Mesendoderm (in vitro differentiated cells): Measurements from ENCODE around the gene GPR34.

ENCODE experiments used
- DNase-seq: peaks from one replicate; pipeline ENCODE4 v3.0.0; 2013
- H2AK5ac ChIP-seq: 2 replicates; pipeline ENCODE4 v1.6.1; 2013; ENCODE audit warnings: low read length, inconsistent platforms
- H2BK120ac ChIP-seq: 2 replicates; pipeline ENCODE4 v1.6.1; 2013; ENCODE audit warnings: low read depth, mild to moderate bottlenecking, low read length, moderate library complexity, mixed read lengths
- H2BK15ac ChIP-seq: replicated peaks from 2 replicates; pipeline ENCODE4 v1.6.1; 2013; ENCODE audit warnings: low read depth, mild to moderate bottlenecking, moderate library complexity
- H2BK5ac ChIP-seq: 2 replicates; pipeline ENCODE4 v1.6.1; 2013; ENCODE audit warnings: low read length, inconsistent platforms
- H3K18ac ChIP-seq: 2 replicates; pipeline ENCODE4 v1.6.1; 2013; ENCODE audit warnings: mild to moderate bottlenecking, low read length, mixed read lengths
- H3K23ac ChIP-seq: one replicate; pipeline ENCODE4 v1.6.1; 2013; ENCODE audit warnings: low read length
- H3K27ac ChIP-seq: 2 replicates; pipeline ENCODE4 v1.5.1; 2013; ENCODE audit warnings: low read depth, mild to moderate bottlenecking, inconsistent platforms, low read length, moderate library complexity
- H3K27me3 ChIP-seq: 2 replicates; pipeline ENCODE4 v1.6.1; 2013; ENCODE audit warnings: low read length, control low read depth, mild to moderate bottlenecking, inconsistent platforms; ENCODE audit not compliant: insufficient read depth, poor library complexity
- H3K36me3 ChIP-seq: 2 replicates; pipeline ENCODE4 v1.6.1; 2013; ENCODE audit warnings: low read length, inconsistent platforms; ENCODE audit not compliant: control insufficient read depth, insufficient read depth
- H3K4ac ChIP-seq: one replicate; pipeline ENCODE4 v1.6.1; 2013; ENCODE audit warnings: low read depth, mild to moderate bottlenecking, low read length, moderate library complexity
- H3K4me1 ChIP-seq: 2 replicates; pipeline ENCODE4 v1.6.1; 2013; ENCODE audit warnings: low read depth, low read length, inconsistent platforms; ENCODE audit not compliant: control insufficient read depth
- H3K4me2 ChIP-seq: 2 replicates; pipeline ENCODE4 v1.6.1; 2013; ENCODE audit warnings: low read length
- H3K4me3 ChIP-seq: 2 replicates; pipeline ENCODE4 v1.5.1; 2013; ENCODE audit warnings: mild to moderate bottlenecking, low read length
- H3K56ac ChIP-seq: one replicate; pipeline ENCODE4 v1.6.1; 2013; ENCODE audit warnings: low read length
- H3K79me1 ChIP-seq: 2 replicates; pipeline ENCODE4 v1.6.1; 2013; ENCODE audit warnings: low read length, inconsistent platforms
- H3K79me2 ChIP-seq: 2 replicates; pipeline ENCODE4 v1.6.1; 2013; ENCODE audit warnings: mild to moderate bottlenecking, low read length; ENCODE audit not compliant: control insufficient read depth, insufficient read depth
- H3K9ac ChIP-seq: 2 replicates; pipeline ENCODE4 v1.6.1; 2013; ENCODE audit warnings: low read length, inconsistent platforms
- H4K5ac ChIP-seq: one replicate; pipeline ENCODE4 v1.6.1; 2013; ENCODE audit warnings: low read length
- H4K8ac ChIP-seq: one replicate; pipeline ENCODE4 v1.6.1; 2013; ENCODE audit warnings: low read depth, mild to moderate bottlenecking, control low read depth, low read length, moderate library complexity
- WGBS: extraction: QIAGEN DNeasy Blood & Tissue Kit; methylation state at CpG from one replicate; pipeline ENCODE4 v1.1.7; 2013; ENCODE audit warnings: low lambda C conversion rate, missing lambda C conversion rate; ENCODE audit not compliant: insufficient coverage; ENCODE audit errors: extremely low coverage; 5-methylcytosine and 5-hydroxymethylcytosine counted together

GPR34 gene

GRCh38 chrX:41732260-41732659, 43.5 kb downstream of the GPR34 start:
- no peak overlapping the region for H3K4ac ChIP-seq
- H4K5ac ChIP-seq: no peak overlapping the region
- DNase-seq: no peak
- H3K23ac ChIP-seq: no peak overlapping the region
- no peaks in the 10 kb centered on the region for H3K79me1 ChIP-seq
- H3K27me3 ChIP-seq: no peaks in the 10 kb centered on the region
- no peak overlapping the region for H3K4me3 ChIP-seq
- H3K18ac ChIP-seq: no peak overlapping the region
- H3K4me2 ChIP-seq: no peak overlapping the region
- no peak overlapping the region for H4K8ac ChIP-seq
- H3K36me3 ChIP-seq: no peaks in the 10 kb centered on the region
- H3K9ac ChIP-seq: no peak overlapping the region
- H3K27ac ChIP-seq: no peak overlapping the region
- no peak overlapping the region for H2BK120ac ChIP-seq
- H2AK5ac ChIP-seq: no peak overlapping the region
- WGBS: no CpG with 5 or more reads among the region's 2 CpGs
- H2BK15ac ChIP-seq: no peak overlapping the region
- no peaks in the 10 kb centered on the region for H3K4me1 ChIP-seq
- no peak overlapping the region for H2BK5ac ChIP-seq
- no peak overlapping the region for H3K56ac ChIP-seq
- no peaks in the 10 kb centered on the region for H3K79me2 ChIP-seq

GRCh38 chrX:41733939-41734338, 45.2 kb downstream of the GPR34 start:
- H2BK15ac ChIP-seq: no peak overlapping the region
- H2AK5ac ChIP-seq: no peak overlapping the region
- no peak overlapping the region for H3K56ac ChIP-seq
- no peak overlapping the region for H3K23ac ChIP-seq
- H3K79me2 ChIP-seq: no peaks in the 10 kb centered on the region
- no peaks in the 10 kb centered on the region for H3K27me3 ChIP-seq
- no peak overlapping the region for H3K4ac ChIP-seq
- H3K18ac ChIP-seq: no peak overlapping the region
- H2BK5ac ChIP-seq: no peak overlapping the region
- WGBS: no CpG with 5 or more reads among the region's 1 CpG
- no peak overlapping the region for H4K8ac ChIP-seq
- no peak overlapping the region for H3K4me2 ChIP-seq
- no peak overlapping the region for H3K27ac ChIP-seq
- H4K5ac ChIP-seq: no peak overlapping the region
- H2BK120ac ChIP-seq: no peak overlapping the region
- no peak for DNase-seq
- no peak overlapping the region for H3K9ac ChIP-seq
- H3K4me3 ChIP-seq: no peak overlapping the region
- H3K36me3 ChIP-seq: no peaks in the 10 kb centered on the region
- no peaks in the 10 kb centered on the region for H3K79me1 ChIP-seq
- H3K4me1 ChIP-seq: no peaks in the 10 kb centered on the region

GRCh38 chrX:41734530-41734929, 45.8 kb downstream of the GPR34 start:
- DNase-seq: peak; percentile 41
- H3K4me3 ChIP-seq: no peak overlapping the region
- no CpG with 5 or more reads among the region's 1 CpG for WGBS

GRCh38 chrX:41737065-41737464, 48.3 kb downstream of the GPR34 start:
- no peak overlapping the region for H2BK15ac ChIP-seq
- H3K56ac ChIP-seq: no peak overlapping the region
- no peak for DNase-seq
- H3K4ac ChIP-seq: no peak overlapping the region
- no peaks in the 10 kb centered on the region for H3K79me2 ChIP-seq
- H3K23ac ChIP-seq: no peak overlapping the region
- H2BK5ac ChIP-seq: no peak overlapping the region
- H2AK5ac ChIP-seq: no peak overlapping the region
- H4K8ac ChIP-seq: no peak overlapping the region
- no peaks in the 10 kb centered on the region for H3K27me3 ChIP-seq
- H3K9ac ChIP-seq: no peak overlapping the region
- H3K36me3 ChIP-seq: no peaks in the 10 kb centered on the region
- H3K4me1 ChIP-seq: no peaks in the 10 kb centered on the region
- no peak overlapping the region for H2BK120ac ChIP-seq
- H3K79me1 ChIP-seq: no peaks in the 10 kb centered on the region
- H3K4me2 ChIP-seq: no peak overlapping the region
- H3K27ac ChIP-seq: no peak overlapping the region
- H4K5ac ChIP-seq: no peak overlapping the region
- H3K18ac ChIP-seq: no peak overlapping the region
- WGBS: no CpG with 5 or more reads among the region's 7 CpGs
- no peak overlapping the region for H3K4me3 ChIP-seq

More at GRCh38 chrX:41734530-41734929, 45.8 kb downstream of the GPR34 start:
- H3K79me1 ChIP-seq: no peaks in the 10 kb centered on the region
- H2BK5ac ChIP-seq: no peak overlapping the region
- H2AK5ac ChIP-seq: no peak overlapping the region
- H3K4me1 ChIP-seq: no peaks in the 10 kb centered on the region
- no peak overlapping the region for H4K8ac ChIP-seq
- no peak overlapping the region for H4K5ac ChIP-seq
- no peaks in the 10 kb centered on the region for H3K27me3 ChIP-seq
- H3K4ac ChIP-seq: no peak overlapping the region
- H2BK120ac ChIP-seq: no peak overlapping the region
- no peak overlapping the region for H3K23ac ChIP-seq
- no peak overlapping the region for H2BK15ac ChIP-seq
- no peaks in the 10 kb centered on the region for H3K79me2 ChIP-seq
- no peaks in the 10 kb centered on the region for H3K36me3 ChIP-seq
- no peak overlapping the region for H3K27ac ChIP-seq
- H3K4me2 ChIP-seq: no peak overlapping the region
- H3K56ac ChIP-seq: no peak overlapping the region
- no peak overlapping the region for H3K9ac ChIP-seq
- H3K18ac ChIP-seq: no peak overlapping the region

- Histone ChIP-seq H3K4ac (no peak overlapping the region), H2BK5ac (no peak overlapping the region), H3K79me1 (no peaks in the 10 kb centered on the region), H3K9ac (no peak overlapping the region), H2BK15ac (no peak overlapping the region), H3K4me1 (no peaks in the 10 kb centered on the region), H3K27ac (no peak overlapping the region), H2AK5ac (no peak overlapping the region), H2BK120ac (no peak overlapping the region), H4K5ac (no peak overlapping the region), H3K4me2 (no peak overlapping the region), H3K56ac (no peak overlapping the region), H3K4me3 (no peak overlapping the region), H3K18ac (no peak overlapping the region), H3K79me2 (no peaks in the 10 kb centered on the region), H3K36me3 (no peaks in the 10 kb centered on the region), H3K27me3 (no peaks in the 10 kb centered on the region), H4K8ac (no peak overlapping the region), H3K23ac (no peak overlapping the region)
- no CpG with 5 or more reads among the region's 1 CpG for WGBS
- DNase-seq: no peak
Observed at GRCh38 chrX:41739871-41740270, 51.1 kb downstream of the GPR34 start.
